Lower leg skin (tissue), 4 donors: Measurements from ENCODE around the gene ORC2. TPM values are rescaled to one million over a fixed set of nuclear protein-coding genes. Genes with fewer than 3 reads are reported as not detected.
"Not testable (repeated sequence)": the region's sequence is repeated elsewhere in the genome, so short reads cannot be mapped to it uniquely, and the experiment has no call there.

Source experiments
- DNase-seq, 2 donors: peaks; one replicate each; pipeline ENCODE4 v3.0.0-alpha.2; 2019; ENCODE audit warnings: low spot score in 2 of 2
- H3K4me3 ChIP-seq: fragments of 200-600 bp; sonication (generic); 2 replicates; pipeline ENCODE4 v1.5.1; 2017; ENCODE audit warnings: mild to moderate bottlenecking, low read depth; ENCODE audit not compliant: poor library complexity, severe bottlenecking
- CTCF ChIP-seq, 3 donors: fragments of 450-650 bp; IDR thresholded peaks; one replicate each; pipeline ENCODE4 v1.5.1; 2016; ENCODE audit warnings: antibody characterized with exemption in 3 of 3, mild to moderate bottlenecking in 3 of 3, moderate library complexity in 2 of 3
- POLR2A ChIP-seq, 2 donors: fragments of 450-650 bp; IDR thresholded peaks; one replicate each; pipeline ENCODE4 v1.6.1; 2016 to 2017; ENCODE audit warnings: antibody characterized with exemption in 2 of 2, mild to moderate bottlenecking in 1 of 2, moderate library complexity in 1 of 2
- WGBS, 2 donors: methylation state at CpG; one replicate each; pipeline ENCODE4 v1.1.5; 2018; 5-methylcytosine and 5-hydroxymethylcytosine counted together
- intact Hi-C: fragments of 100-400 bp; cut with DNase I; formaldehyde crosslinking; loops from one replicate; pipeline ENCODE4 v1.15.0; 2023; ENCODE audit warnings: low total_unique reads
- total RNA-seq, 4 donors: library from RNA; depleted of rRNA; stranded (reverse); fragments of >200 nt; gene quantifications; one replicate each; pipeline ENCODE4 v1.1.0, GENCODE V29; 2016

The ORC2 gene
- total RNA-seq, 4 donors from 2014 or later = 10.1 to 20.8 (median 15.5) TPM

- WGBS, 2 donors = 94 to 96% methylated on average over 3 of the region's 3 CpGs
- no peak for DNase-seq
- TF ChIP-seq CTCF (IDR thresholded peaks at IDR 0.05) (no peak), POLR2A (IDR thresholded peaks at IDR 0.05) (no peak)
- intact Hi-C loops = no loop called here
- H3K4me3 ChIP-seq = no peak overlapping the region
Measured at GRCh38 chr2:200993097-200993496, 29.6 kb upstream of the ORC2 start.

DNA sequence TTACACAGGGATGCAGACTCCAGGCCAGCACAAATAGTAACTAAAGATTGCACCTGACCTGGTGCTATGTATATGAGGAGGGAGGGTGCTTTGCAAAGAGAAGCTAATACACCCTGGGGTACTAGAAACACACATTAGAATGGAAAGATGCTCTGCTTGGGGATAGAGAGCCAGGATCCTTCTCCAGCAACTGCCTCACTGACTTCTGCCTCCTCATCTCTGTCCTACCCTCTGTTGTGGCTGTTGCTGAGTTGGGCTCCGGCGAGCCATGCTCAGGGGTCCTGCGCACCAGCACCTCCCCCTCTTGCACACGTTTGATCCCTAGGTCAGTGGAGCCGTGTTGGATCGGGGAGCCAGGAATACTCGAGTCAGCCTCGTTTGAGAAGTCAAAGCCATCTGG, 23.7 kb upstream of the ORC2 start:
- intact Hi-C loops = no loop called here
- 84 to 89% methylated on average over 8 of the region's 8 CpGs for WGBS, 2 donors

GRCh38 chr2:200985799-200986198, 22.3 kb upstream of the ORC2 start:
- H3K4me3 ChIP-seq = no peak overlapping the region
- no peak for TF ChIP-seq POLR2A (IDR thresholded peaks at IDR 0.05)
- TF ChIP-seq CTCF (IDR thresholded peaks at IDR 0.05) = no peak
- intact Hi-C loops = no loop called here
- WGBS, 2 donors = 84 to 85% methylated on average over 2 of the region's 2 CpGs
- no peak for DNase-seq

More for the DNA sequence above, 23.7 kb upstream of the ORC2 start:
- no peak overlapping the region for H3K4me3 ChIP-seq
- TF ChIP-seq POLR2A (IDR thresholded peaks at IDR 0.05) (no peak), CTCF (IDR thresholded peaks at IDR 0.05) (no peak)
- no peak for DNase-seq

GRCh38 chr2:200976710-200977109, 13.2 kb upstream of the ORC2 start:
- intact Hi-C loops = no loop called here
- TF ChIP-seq POLR2A (IDR thresholded peaks at IDR 0.05) = no peak
- no peak for TF ChIP-seq CTCF (IDR thresholded peaks at IDR 0.05)
- no peak overlapping the region for H3K4me3 ChIP-seq
- DNase-seq = no peak

GRCh38 chr2:200975672-200976071, 12.2 kb upstream of the ORC2 start:
- intact Hi-C loops = no loop called here
- TF ChIP-seq CTCF (IDR thresholded peaks at IDR 0.05) = no peak
- no peak for TF ChIP-seq POLR2A (IDR thresholded peaks at IDR 0.05)
- H3K4me3 ChIP-seq = no peak overlapping the region
- DNase-seq = no peak

DNA sequence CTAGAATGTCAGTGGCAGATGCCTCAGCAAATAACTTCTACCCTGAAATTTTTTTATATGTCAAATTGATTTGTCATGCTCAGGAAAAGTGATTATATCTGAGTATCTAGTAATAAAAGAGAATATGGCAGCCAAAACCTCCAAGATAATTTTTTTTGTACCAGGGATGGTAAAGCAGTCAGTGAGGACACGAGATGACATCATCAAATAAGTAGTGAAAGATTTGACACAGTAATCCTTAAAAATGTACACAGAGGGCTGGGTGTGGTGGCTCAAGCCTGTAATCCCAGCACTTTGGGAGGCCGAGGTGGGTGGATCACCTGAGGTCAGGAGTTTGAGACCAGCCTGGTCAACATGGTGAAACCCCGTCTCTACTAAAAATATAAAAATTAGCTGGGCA, 6.6 kb upstream of the ORC2 start:
- WGBS, 2 donors = 95 to 99% methylated on average over 3 of the region's 3 CpGs
- intact Hi-C loops, H3K4me3 ChIP-seq, DNase-seq: not testable (repeated sequence)
